Stomach (tissue), 4 donors: ENCODE measurements around the gene BRWD1.

Experiments
- CTCF ChIP-seq, 7 experiments: fragments of 450-650 bp in 4 of 7; fragments of 200-600 bp in 3 of 7; sonication (generic) in 3 of 7; IDR thresholded peaks; one replicate each; pipeline ENCODE4 v1.5.1; 2016 to 2019; ENCODE audit warnings: antibody characterized with exemption in 7 of 7, control low read depth in 2 of 7, mild to moderate bottlenecking in 1 of 7
- POLR2A ChIP-seq, 4 donors: fragments of 450-650 bp; IDR thresholded peaks; one replicate each; pipeline ENCODE4 v1.6.1; 2016; ENCODE audit warnings: antibody characterized with exemption in 4 of 4, control low read depth in 2 of 4, mild to moderate bottlenecking in 1 of 4, moderate library complexity in 1 of 4
- POLR2AphosphoS5 ChIP-seq, 3 donors: sonication (generic); formaldehyde crosslinking; IDR thresholded peaks; one replicate each; pipeline ENCODE4 v1.6.1; 2016; ENCODE audit warnings: antibody characterized with exemption in 3 of 3

- TF ChIP-seq POLR2AphosphoS5 (IDR thresholded peaks at IDR 0.05) (no peak), CTCF (IDR thresholded peaks at IDR 0.05) (no peak), POLR2A (IDR thresholded peaks at IDR 0.05) (no peak)
Observed at GRCh38 chr21:39321424-39321823, 8.0 kb upstream of the BRWD1 start.
